Measurements from ENCODE around the gene LIPJ.

The LIPJ gene

GRCh38 chr10:88608780-88609179, 22.2 kb downstream of the LIPJ start:
- H3K4me2 ChIP-seq (ENCODE audit: low read depth, low read length, poor library complexity, severe bottlenecking): no peak overlapping the region
- no peaks in the 10 kb centered on the region for H3K79me2 ChIP-seq (ENCODE audit: insufficient read depth, low read length)
- TF ChIP-seq CTCF (IDR thresholded peaks at IDR 0.05; ENCODE audit: insufficient read depth, low read length, poor library complexity, severe bottlenecking) (no peak), EZH2phosphoT487 (conservative IDR thresholded peaks at IDR 0.05; ENCODE audit: low read length) (no peak)
- no peaks in the 10 kb centered on the region for H4K20me1 ChIP-seq (ENCODE audit: low read depth, low read length)
- no peaks in the 10 kb centered on the region for H3K36me3 ChIP-seq (ENCODE audit: low read length)
- no peaks in the 10 kb centered on the region for H3K9me3 ChIP-seq (ENCODE audit: insufficient read depth, low read length)
- no peaks in the 10 kb centered on the region for H3K9me2 ChIP-seq (replicated peaks; ENCODE audit: insufficient read depth, low read length)
- H2AFZ ChIP-seq (ENCODE audit: low read depth, low read length, severe bottlenecking): no peak overlapping the region
- H3K4me3 ChIP-seq (ENCODE audit: insufficient read depth, low read length, poor library complexity, severe bottlenecking): no peak overlapping the region
- H3K27ac ChIP-seq (ENCODE audit: low read depth, low read length): no peak overlapping the region
- no peaks in the 10 kb centered on the region for H3K27me3 ChIP-seq (ENCODE audit: low read length)
- H3F3A ChIP-seq (ENCODE audit: insufficient read depth): no peaks in the 10 kb centered on the region
- H3K9ac ChIP-seq (ENCODE audit: low read length): no peak overlapping the region

GRCh38 chr10:88616250-88616977, 29.9 kb downstream of the LIPJ start:
- Histone ChIP-seq H3K36me3 (ENCODE audit: low read length) (no peaks in the 10 kb centered on the region), H3K4me3 (ENCODE audit: insufficient read depth, low read length, poor library complexity, severe bottlenecking) (no peak overlapping the region), H3K9me2 (replicated peaks; ENCODE audit: insufficient read depth, low read length) (no peaks in the 10 kb centered on the region), H3K9me3 (ENCODE audit: insufficient read depth, low read length) (no peaks in the 10 kb centered on the region), H3K79me2 (ENCODE audit: insufficient read depth, low read length) (no peaks in the 10 kb centered on the region), H3K27me3 (ENCODE audit: low read length) (no peaks in the 10 kb centered on the region), H4K20me1 (ENCODE audit: low read depth, low read length) (no peaks in the 10 kb centered on the region), H3F3A (ENCODE audit: insufficient read depth) (no peaks in the 10 kb centered on the region), H3K27ac (ENCODE audit: low read depth, low read length) (no peak overlapping the region), H3K9ac (ENCODE audit: low read length) (no peak overlapping the region), H3K4me2 (ENCODE audit: low read depth, low read length, poor library complexity, severe bottlenecking) (no peak overlapping the region), H2AFZ (ENCODE audit: low read depth, low read length, severe bottlenecking) (no peak overlapping the region)
- no peak for TF ChIP-seq CTCF (IDR thresholded peaks at IDR 0.05; ENCODE audit: insufficient read depth, low read length, poor library complexity, severe bottlenecking)
- no peak for TF ChIP-seq EZH2phosphoT487 (conservative IDR thresholded peaks at IDR 0.05; ENCODE audit: low read length)

GRCh38 chr10:88617772-88618300, 31.3 kb downstream of the LIPJ start:
- Histone ChIP-seq H4K20me1 (ENCODE audit: low read depth, low read length) (no peaks in the 10 kb centered on the region), H2AFZ (ENCODE audit: low read depth, low read length, severe bottlenecking) (no peak overlapping the region), H3F3A (ENCODE audit: insufficient read depth) (no peaks in the 10 kb centered on the region), H3K9ac (ENCODE audit: low read length) (no peak overlapping the region), H3K4me3 (ENCODE audit: insufficient read depth, low read length, poor library complexity, severe bottlenecking) (no peak overlapping the region), H3K27me3 (ENCODE audit: low read length) (no peaks in the 10 kb centered on the region), H3K27ac (ENCODE audit: low read depth, low read length) (no peak overlapping the region), H3K36me3 (ENCODE audit: low read length) (no peaks in the 10 kb centered on the region), H3K4me2 (ENCODE audit: low read depth, low read length, poor library complexity, severe bottlenecking) (no peak overlapping the region), H3K9me3 (ENCODE audit: insufficient read depth, low read length) (no peaks in the 10 kb centered on the region), H3K9me2 (replicated peaks; ENCODE audit: insufficient read depth, low read length) (no peaks in the 10 kb centered on the region), H3K79me2 (ENCODE audit: insufficient read depth, low read length) (no peaks in the 10 kb centered on the region)
- no peak for TF ChIP-seq EZH2phosphoT487 (conservative IDR thresholded peaks at IDR 0.05; ENCODE audit: low read length)
- TF ChIP-seq CTCF (IDR thresholded peaks at IDR 0.05; ENCODE audit: insufficient read depth, low read length, poor library complexity, severe bottlenecking): no peak
